GM19240 (cell line): ENCODE measurements around the gene ADAM17.
"Not testable (repeated sequence)": the region's sequence is repeated elsewhere in the genome, so short reads cannot be mapped to it uniquely, and the experiment has no call there.

Source experiments
- DNase-seq: peaks from one replicate; pipeline ENCODE4 v3.0.0; 2011; ENCODE audit warnings: low spot score; ENCODE audit not compliant: insufficient read length

ADAM17 gene

GRCh38 chr2:9524291-9524690 is 31.3 kb downstream of the ADAM17 start:
- no peak for DNase-seq

- no peak for DNase-seq
These were observed 36.4 kb downstream of the ADAM17 start for GRCh38 chr2:9519250-9519649.

GRCh38 chr2:9518780-9519179 is 36.9 kb downstream of the ADAM17 start:
- DNase-seq, result no peak

GRCh38 chr2:9518163-9518562 is 37.5 kb downstream of the ADAM17 start:
- no peak for DNase-seq

DNA sequence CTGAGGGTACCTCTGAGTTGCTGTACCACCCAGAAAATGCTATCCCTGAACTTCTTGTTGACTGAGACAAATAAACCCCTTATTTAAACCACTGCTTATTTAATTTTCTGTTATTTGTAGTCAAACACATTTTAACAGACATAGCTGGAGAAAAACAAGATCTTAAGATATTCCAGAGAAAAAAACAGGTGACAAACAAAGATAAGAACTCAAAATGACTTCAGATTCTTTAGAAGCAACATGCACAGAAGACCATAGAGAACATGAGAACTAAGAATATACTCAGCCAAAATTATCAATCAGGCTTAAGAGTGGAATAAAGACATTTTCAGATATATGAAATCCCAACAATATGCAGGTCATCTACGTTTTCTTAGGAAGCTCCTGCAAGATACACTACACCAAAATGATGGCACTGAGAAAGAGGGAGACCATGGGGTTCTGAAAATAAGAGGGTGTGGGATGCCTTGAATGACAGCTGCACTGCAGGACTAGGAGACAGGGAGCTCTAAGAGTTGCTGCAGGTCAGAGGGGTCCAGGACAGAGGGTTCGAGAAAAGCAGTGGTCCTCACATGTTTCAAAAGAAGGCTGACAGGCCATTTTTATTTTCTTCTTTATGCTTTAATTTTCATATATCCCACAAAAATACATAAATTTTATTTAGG is 38.4 kb downstream of the ADAM17 start:
- DNase-seq, result no peak

DNA sequence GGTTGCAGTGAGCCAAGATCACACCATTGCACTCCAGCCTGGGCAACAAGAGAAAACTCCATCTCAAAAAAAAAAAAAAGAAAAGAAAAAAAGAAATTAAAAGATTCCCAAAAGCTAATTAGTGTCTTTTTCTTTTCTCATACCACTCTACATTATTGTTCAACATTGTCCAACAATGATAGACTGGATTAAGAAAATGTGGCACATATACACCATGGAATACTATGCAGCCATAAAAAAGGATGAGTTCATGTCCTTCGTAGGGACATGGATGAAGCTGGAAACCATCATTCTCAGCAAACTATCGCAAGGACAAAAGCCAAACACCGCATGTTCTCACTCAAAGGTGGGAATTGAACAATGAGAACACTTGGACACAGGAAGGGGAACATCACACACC is 41.7 kb downstream of the ADAM17 start:
- not testable (repeated sequence) for DNase-seq

DNA sequence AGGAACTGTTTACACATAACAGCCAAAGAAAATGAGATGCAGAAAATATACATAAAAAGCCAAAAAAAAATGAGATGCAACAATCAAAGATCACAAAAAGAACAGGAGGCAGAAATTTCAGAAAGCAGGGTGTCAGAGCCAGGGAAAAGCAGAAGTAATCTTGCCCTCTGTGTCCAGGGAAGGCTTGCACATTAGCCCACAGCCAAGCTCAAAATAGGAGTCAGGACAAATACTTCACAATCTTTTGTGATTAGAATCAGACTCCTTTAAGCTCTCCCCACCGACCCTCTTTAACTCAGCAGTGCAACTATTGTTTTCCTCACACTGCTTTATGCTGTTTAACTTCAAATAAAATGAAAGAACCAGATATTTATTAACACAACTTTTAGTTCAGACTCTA is 46.7 kb downstream of the ADAM17 start:
- no peak for DNase-seq

- DNase-seq, result no peak
These were observed 57.4 kb downstream of the ADAM17 start for GRCh38 chr2:9498210-9498609.

- no peak for DNase-seq
These were observed 58.6 kb downstream of the ADAM17 start for GRCh38 chr2:9497017-9497416.

GRCh38 chr2:9494081-9494480 is 61.5 kb downstream of the ADAM17 start:
- no peak for DNase-seq

DNA sequence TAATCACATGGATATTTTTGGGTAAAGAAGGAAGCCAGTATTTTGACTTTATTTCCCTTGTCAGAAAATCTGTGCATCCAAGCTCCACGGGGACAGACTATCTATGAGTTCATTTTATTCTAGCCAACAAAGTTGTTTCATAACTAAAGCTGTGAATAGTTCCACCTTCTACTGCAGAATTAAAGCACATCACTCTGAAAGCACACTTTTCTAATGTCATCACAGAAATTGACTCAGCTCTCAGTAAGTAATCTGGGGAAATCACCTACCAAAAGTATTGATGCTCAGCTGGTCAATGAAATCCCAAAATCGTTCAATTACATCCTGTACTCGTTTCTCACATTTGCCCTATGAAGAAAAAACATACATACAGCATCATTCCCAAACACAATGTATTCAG is 62.2 kb downstream of the ADAM17 start:
- no peak for DNase-seq

DNA sequence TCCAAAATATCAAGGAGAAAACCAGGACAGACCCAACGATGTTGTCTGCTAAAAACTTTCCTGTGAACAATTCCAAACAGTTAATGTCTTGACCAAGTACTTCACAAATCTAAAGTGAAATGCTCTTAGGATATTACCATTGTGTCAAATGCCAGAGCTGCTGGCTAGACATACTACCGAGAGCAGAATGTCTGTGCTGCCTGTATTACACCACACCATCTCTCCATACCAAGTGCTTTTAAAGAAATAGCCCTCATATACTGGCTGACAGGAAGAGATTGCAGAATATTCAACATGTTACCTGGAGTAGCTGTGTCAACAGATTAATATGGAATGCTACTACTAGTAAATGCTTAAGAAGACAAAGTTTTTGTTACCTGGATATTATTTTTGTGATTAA is 62.7 kb downstream of the ADAM17 start:
- no peak for DNase-seq

- DNase-seq, result no peak
These were observed 64.8 kb downstream of the ADAM17 start for GRCh38 chr2:9490789-9491188.

DNA sequence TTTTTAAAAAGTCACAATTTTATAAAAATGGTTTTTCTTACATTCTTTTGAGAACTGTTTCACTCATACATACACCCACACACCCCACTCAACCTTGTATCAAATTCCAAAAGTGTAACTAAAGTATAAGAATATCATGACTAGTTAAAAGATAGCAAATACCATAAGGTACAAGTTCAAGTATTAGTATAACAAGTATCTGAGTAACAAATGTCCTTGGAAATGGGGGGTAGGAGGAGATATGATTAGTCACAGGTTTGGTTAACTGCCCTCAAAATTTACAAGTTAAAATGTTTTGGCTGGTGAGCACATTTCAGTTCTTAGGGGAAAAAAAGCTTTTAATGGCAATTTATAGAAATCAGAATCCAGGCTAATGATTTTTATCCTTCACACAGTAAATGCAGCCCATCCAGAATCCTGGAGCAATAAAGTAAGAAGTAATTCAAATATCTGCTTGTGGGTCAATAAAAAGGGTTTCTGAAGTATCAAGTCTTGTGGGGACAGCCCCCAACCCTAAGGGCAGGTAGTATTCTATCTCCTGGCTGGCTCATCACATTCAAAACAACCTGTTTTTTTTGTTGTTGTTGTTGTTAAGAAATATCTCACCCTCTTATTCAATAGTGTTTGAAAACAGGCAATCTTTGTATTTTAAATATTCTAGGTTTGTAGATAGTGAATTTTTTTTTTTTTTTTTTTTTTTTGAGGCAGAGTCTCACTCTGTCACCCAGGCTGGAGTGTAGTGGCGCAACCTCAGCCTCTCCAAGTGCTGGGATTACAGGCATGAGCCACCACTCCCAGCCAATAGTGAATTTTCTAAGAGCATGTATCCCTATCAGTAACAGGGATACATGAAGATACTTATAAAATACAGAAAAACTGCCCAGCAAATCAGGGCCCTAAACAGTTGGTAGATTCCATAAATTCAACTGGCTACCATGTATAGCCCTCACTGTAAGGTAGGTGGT is 66.8 kb downstream of the ADAM17 start:
- DNase-seq, result no peak

GRCh38 chr2:9484533-9484932 is 71.1 kb downstream of the ADAM17 start:
- DNase-seq, result no peak

DNA sequence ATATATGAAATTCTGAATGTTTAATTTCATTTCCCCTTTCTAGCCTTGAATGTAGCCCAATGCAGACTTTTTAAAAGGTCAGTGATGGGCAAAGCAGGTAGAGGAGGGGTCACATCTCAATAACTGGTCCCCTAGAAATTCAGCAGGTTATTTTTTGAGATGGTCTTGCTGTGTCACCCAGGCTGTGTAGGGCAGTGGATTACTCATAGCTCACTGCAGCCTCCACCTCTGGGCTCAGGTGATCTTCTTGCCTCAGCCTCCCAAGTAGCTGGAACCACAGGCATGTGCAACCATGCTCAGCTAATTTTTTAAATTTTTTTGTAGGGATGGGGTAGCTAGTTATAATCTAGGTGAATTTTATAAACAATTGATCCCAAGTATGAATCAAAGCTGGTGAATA is 72.5 kb downstream of the ADAM17 start:
- no peak for DNase-seq

DNA sequence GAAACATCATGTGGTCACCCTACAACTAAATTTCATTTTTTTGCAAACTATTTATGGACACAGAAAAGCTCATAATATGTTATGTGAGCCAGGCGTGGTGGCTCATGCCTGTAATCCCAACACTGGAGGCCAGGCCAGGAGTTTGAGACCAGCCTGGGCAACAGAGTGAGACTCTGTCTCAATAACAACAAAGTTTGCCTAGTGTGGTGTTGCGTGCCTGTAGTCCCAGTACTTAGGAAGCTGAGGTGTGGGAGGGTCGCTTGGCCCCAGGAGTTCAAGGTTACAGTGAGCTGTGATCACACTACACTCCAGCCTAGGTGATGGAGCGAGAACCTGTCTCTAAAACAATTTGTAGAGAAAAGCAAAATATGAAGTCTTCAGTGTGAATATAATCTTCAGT is 75.5 kb downstream of the ADAM17 start:
- DNase-seq, result no peak

DNA sequence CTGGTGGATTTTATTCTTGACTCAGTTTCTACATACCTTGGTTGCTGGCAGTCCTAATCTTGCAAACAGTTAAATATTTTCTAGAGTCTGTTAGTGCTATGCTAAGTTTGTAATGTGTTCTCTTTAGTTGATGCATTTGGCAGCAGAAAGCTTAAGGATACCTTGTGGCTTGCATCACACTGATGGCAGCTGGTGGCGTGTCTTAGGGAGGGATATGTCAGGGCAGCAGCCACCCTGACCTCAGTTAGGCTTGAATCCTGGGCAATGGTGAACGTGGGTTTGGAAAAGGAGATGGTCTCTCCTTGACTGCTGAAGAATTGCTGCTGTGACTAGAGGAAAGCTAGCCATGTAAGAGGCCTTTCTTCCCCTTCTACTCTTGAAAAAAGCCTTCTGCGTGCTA is 77.1 kb downstream of the ADAM17 start:
- DNase-seq, result no peak

GRCh38 chr2:9477914-9478313 is 77.7 kb downstream of the ADAM17 start:
- no peak for DNase-seq

DNA sequence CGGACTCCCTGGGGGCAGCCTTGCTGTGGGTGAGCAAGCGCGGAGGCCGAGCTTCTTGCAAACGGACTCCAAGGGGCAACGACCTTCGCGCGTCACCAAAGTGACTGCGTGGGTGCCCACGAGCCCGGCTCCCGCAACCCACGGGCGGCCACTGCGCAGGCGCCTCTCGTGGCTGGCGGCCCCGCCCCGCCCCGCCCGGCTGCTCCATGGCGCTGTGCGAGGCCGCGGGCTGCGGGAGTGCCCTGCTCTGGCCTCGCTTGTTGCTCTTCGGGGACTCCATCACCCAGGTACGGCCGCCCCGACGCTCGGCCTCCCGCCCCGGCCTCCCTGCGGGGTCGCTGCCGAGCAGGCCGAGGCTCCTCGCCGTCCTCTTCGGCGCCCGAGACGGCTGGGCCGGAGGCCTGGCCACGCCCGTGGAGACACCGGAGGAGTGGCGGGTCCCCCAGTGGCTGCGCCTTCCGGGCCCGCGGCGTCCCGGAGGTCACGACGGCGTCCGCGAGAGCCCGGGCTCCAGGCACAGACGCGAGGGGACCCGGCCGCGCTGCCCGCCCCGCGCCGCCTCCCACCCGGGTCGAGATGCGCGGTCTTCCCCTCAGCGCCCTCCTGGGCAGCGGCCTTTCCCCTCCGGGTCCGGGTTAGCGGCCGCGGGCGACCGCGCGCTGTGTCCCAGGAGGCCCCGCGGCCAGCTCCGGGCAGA is 81.1 kb downstream of the ADAM17 start, which contains the start of gene IAH1:
IAH1 (plus strand) TSS at position 191 of the 697 bp plus-strand sequence; CDS start at position 207, 16 bp downstream.
- peak; percentile 65 for DNase-seq

DNA sequence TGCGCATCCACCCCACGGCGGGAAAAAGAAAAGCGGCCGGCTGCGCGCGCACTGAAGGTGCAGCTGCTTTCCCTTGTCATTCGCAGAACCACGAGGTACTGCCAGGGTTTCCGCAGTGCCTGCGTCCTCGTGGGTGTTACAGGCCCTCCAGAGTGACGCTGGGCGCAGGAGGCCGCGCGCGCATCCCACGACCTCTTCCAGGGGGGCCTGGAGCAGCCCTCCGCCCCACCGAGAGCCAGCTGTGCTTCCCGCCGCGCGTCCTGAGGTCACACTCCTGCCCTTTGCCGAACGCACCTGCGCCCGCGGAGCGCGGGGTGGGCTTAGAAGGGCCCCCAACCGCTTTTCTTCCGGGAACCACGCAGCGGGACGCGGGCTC is 81.7 kb downstream of the ADAM17 start:
- no peak for DNase-seq
